HepG2 (cell line): Measurements from ENCODE around the gene PSMD3. TPM values are rescaled to one million over a fixed set of nuclear protein-coding genes. Genes with fewer than 3 reads are reported as not detected.
A peak's percentile ranks its signal among the peaks of the same experiment; 100 is the strongest.

Experiments
- DNMT3B ChIP-seq: conservative IDR thresholded peaks from 2 replicates; pipeline ENCODE4 v1.6.1; 2016; ENCODE audit warnings: missing biosample characterization, control low read depth
- GATAD2A ChIP-seq: IDR thresholded peaks from 2 replicates; pipeline ENCODE4 v1.6.1; 2016
- HMGA1 ChIP-seq: sonication (generic); formaldehyde crosslinking; conservative IDR thresholded peaks from 2 replicates; pipeline ENCODE4 v1.4.0; 2020; ENCODE audit warnings: missing genetic modification reagents
- HNF4A ChIP-seq: sonication (generic); formaldehyde crosslinking; IDR thresholded peaks from 2 replicates; pipeline ENCODE4 v1.4.0; 2020; ENCODE audit warnings: missing genetic modification reagents
- KAT8 ChIP-seq: IDR thresholded peaks from 2 replicates; pipeline ENCODE4 v1.6.1; 2016; ENCODE audit warnings: missing genetic modification reagents, missing compliant biosample characterization
- KMT2B ChIP-seq: IDR thresholded peaks from 2 replicates; pipeline ENCODE4 v1.6.1; 2016; ENCODE audit warnings: missing genetic modification reagents, missing compliant biosample characterization
- MBNL3 ChIP-seq: fragments of 250-450 bp; sonication (Bioruptor Pico); conservative IDR thresholded peaks from 2 replicates; pipeline ENCODE4 v1.8.0; 2022; ENCODE audit warnings: mild to moderate bottlenecking, inconsistent platforms
- MED1 ChIP-seq: sonication (generic); formaldehyde crosslinking; IDR thresholded peaks from 2 replicates; pipeline ENCODE4 v1.4.0; 2020; ENCODE audit warnings: missing genetic modification reagents
- MIER2 ChIP-seq: IDR thresholded peaks from 2 replicates; pipeline ENCODE4 v1.6.1; 2016; ENCODE audit warnings: missing biosample characterization, missing genetic modification reagents
- NCOA5 ChIP-seq: sonication (generic); formaldehyde crosslinking; IDR thresholded peaks from 2 replicates; pipeline ENCODE4 v1.4.0; 2020; ENCODE audit warnings: missing genetic modification reagents
- NCOR1 ChIP-seq: fragments of 200-600 bp; sonication (generic); IDR thresholded peaks from 2 replicates; pipeline ENCODE4 v1.7.0; 2017; ENCODE audit warnings: antibody characterized with exemption, low read length, borderline replicate concordance
- PAX8 ChIP-seq: sonication (generic); formaldehyde crosslinking; IDR thresholded peaks from 2 replicates; pipeline ENCODE4 v1.8.0; 2022; ENCODE audit warnings: mild to moderate bottlenecking, missing genetic modification reagents, borderline replicate concordance
- POLR2AphosphoS5 ChIP-seq: IDR thresholded peaks from 2 replicates; pipeline ENCODE4 v1.6.1; 2012; ENCODE audit warnings: low read depth, low read length
- RARA ChIP-seq: IDR thresholded peaks from 2 replicates; pipeline ENCODE4 v1.6.1; 2016; ENCODE audit warnings: missing genetic modification reagents, missing compliant biosample characterization
- RNF2 ChIP-seq: fragments of 450-650 bp; conservative IDR thresholded peaks from 2 replicates; pipeline ENCODE4 v1.6.1; 2016; ENCODE audit warnings: low read depth
- SIX1 ChIP-seq: sonication (generic); formaldehyde crosslinking; IDR thresholded peaks from 2 replicates; pipeline ENCODE4 v1.4.0; 2020; ENCODE audit warnings: missing genetic modification reagents, borderline replicate concordance
- STAG1 ChIP-seq: sonication (generic); formaldehyde crosslinking; IDR thresholded peaks from 2 replicates; pipeline ENCODE4 v1.4.0; 2020; ENCODE audit warnings: missing genetic modification reagents
- TCF12 ChIP-seq, 2 experiments: fragments of 450-650 bp in 1 of 2; sonication (generic) in 1 of 2; formaldehyde crosslinking in 1 of 2; IDR thresholded peaks; 2 replicates each; pipeline versions ENCODE4 v1.6.1 to v1.8.0; 2017 to 2022; ENCODE audit warnings: antibody characterized with exemption in 1 of 2, mild to moderate bottlenecking in 1 of 2, missing genetic modification reagents in 1 of 2, moderate library complexity in 1 of 2
- TEAD3 ChIP-seq: optimal IDR thresholded peaks from 2 replicates; pipeline ENCODE3; 2016; ENCODE audit warnings: borderline replicate concordance
- THAP11 ChIP-seq: IDR thresholded peaks from 2 replicates; pipeline ENCODE4 v1.6.1; 2016; ENCODE audit warnings: missing biosample characterization, missing genetic modification reagents
- ZNF138 ChIP-seq: sonication (generic); formaldehyde crosslinking; IDR thresholded peaks from 2 replicates; pipeline ENCODE4 v1.5.0; 2020; ENCODE audit warnings: mild to moderate bottlenecking, low read depth, missing genetic modification reagents
- ZNF431 ChIP-seq: sonication (generic); formaldehyde crosslinking; IDR thresholded peaks from 2 replicates; pipeline ENCODE4 v1.9.0; 2022; ENCODE audit warnings: missing genetic modification reagents, low read depth, mild to moderate bottlenecking, borderline replicate concordance
- ZNF501 ChIP-seq: sonication (generic); formaldehyde crosslinking; IDR thresholded peaks from 2 replicates; pipeline ENCODE4 v1.5.1; 2020; ENCODE audit warnings: mild to moderate bottlenecking, moderate library complexity, missing genetic modification reagents
- ZNF563 ChIP-seq: sonication (generic); formaldehyde crosslinking; IDR thresholded peaks from 2 replicates; pipeline ENCODE4 v1.8.0; 2022; ENCODE audit warnings: mild to moderate bottlenecking, moderate library complexity, missing genetic modification reagents
- ZNF605 ChIP-seq: sonication (generic); formaldehyde crosslinking; IDR thresholded peaks from 2 replicates; pipeline ENCODE4 v1.8.0; 2022; ENCODE audit warnings: mild to moderate bottlenecking, missing genetic modification reagents
- polyA plus RNA-seq, 8 experiments: library from polyadenylated mRNA; depleted of rRNA in 3 of 8; stranded (reverse) in 7 of 8; unstranded in 1 of 8; fragments of >200 nt; fragmentation: Illumina TruSeq in 4 of 8; extraction: Trizol in 4 of 8; gene quantifications; 2 replicates each; pipeline versions ENCODE4 v1.2.1 to v1.2.3, GENCODE V29; 2011 to 2016; ENCODE audit warnings: low read depth in 4 of 8, missing spikeins in 1 of 8, mixed read lengths in 1 of 8; ENCODE audit not compliant: insufficient read depth in 1 of 8
- total RNA-seq, 5 experiments: library from RNA; depleted of rRNA; stranded (reverse); fragments of >200 nt; fragmentation: Illumina TruSeq; extraction: Trizol; gene quantifications; 2 replicates each; pipeline ENCODE4 v1.2.3, GENCODE V29; 2016; ENCODE audit warnings: low read depth in 1 of 5
- TF ChIP-seq, protein P1 (sequence below): sonication (generic); formaldehyde crosslinking; IDR thresholded peaks from 2 replicates; pipeline ENCODE4 v1.8.0; 2022; ENCODE audit warnings: mild to moderate bottlenecking, missing genetic modification reagents, borderline replicate concordance
- TF ChIP-seq, protein P2 (sequence below): sonication (generic); formaldehyde crosslinking; IDR thresholded peaks from 2 replicates; pipeline ENCODE4 v1.4.0; 2020; ENCODE audit warnings: mild to moderate bottlenecking, missing genetic modification reagents
- TF ChIP-seq, protein P3 (sequence below): IDR thresholded peaks from 2 replicates; pipeline ENCODE4 v1.6.1; 2016; ENCODE audit warnings: mild to moderate bottlenecking

The PSMD3 gene
- total and polyA plus RNA-seq, 2 of the 13 experiments (the other 11 are each of a cell fraction or from before 2014, with no cell fraction given) = 97.4 to 146 TPM

DNA sequence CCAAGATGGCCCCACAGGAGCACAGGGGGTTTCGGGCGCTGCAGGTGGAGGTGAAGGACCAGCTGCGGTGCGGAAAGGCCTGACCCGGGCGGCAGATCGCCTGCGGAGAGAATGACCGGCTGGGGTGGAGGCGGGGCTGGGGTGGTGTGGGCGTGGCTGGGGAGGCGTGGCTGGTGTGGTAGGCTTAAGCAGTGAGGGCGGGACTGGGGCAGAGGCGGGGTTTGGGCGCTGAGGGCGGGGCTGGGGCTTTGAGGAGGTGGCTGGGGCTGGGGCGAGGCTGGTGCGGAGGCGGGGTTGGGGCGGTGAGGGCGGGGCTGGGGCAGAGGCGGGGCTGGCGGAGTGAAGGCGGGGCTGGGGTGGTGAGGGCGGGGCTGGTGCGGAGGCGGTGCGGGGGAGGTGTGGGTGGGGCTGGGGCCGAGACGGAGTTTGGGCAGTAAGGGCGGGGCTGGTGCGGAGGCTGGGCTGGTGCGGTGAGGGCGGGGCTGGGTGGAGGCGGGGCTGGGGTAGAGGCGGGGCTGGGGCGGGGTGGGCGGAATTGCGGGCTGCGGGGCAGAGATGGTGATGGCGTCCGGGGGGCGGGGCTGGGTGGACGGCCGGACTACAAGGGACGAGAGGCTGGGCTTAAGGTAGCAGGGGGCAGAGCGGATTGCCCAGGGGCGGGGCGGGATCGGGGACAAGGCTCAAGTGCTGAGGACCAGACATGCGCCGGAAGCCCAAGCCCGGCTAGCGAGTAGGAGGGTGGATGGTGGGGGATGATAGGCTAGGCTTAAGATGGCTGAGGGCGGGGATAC is 27.7 kb upstream of the PSMD3 start (continued):
- TF ChIP-seq TEAD3 (peak; percentile 19), NCOR1 (no peak), ZNF431 (no peak), POLR2AphosphoS5 (peak; percentile 70), HMGA1 (CRISPR knock-in tag) (no peak), KAT8 (CRISPR knock-in tag) (0 out of 2 replicates have a peak, but pooled peaks have one; percentile 37), GATAD2A (CRISPR knock-in tag) (no peak; the same call in 1 of the 2 replicates), PAX8 (CRISPR knock-in tag) (no peak), ZNF605 (CRISPR knock-in tag) (no peak), ZNF138 (CRISPR knock-in tag) (no peak), RNF2 (no peak), NCOA5 (CRISPR knock-in tag) (no peak), STAG1 (no peak), ZNF501 (CRISPR knock-in tag) (no peak), THAP11 (peak; percentile 57), DNMT3B (CRISPR knock-in tag) (no peak), ZNF563 (CRISPR knock-in tag) (no peak), KMT2B (CRISPR knock-in tag) (no peak), HNF4A (peak; percentile 21; the same call in 1 of the 2 replicates), MBNL3 (no peak), MED1 (CRISPR knock-in tag) (peak; percentile 36; the same call in 1 of the 2 replicates), MIER2 (no peak), SIX1 (CRISPR knock-in tag) (no peak), RARA (CRISPR knock-in tag) (0 out of 2 replicates have a peak, but pooled peaks have one; percentile 29), TCF12 (IDR thresholded peaks at IDR 0.05) (no peak), TCF12 (CRISPR knock-in tag; IDR thresholded peaks at IDR 0.05) (peak; percentile 33; the same call in 1 of the 2 replicates)
- TF ChIP-seq, protein P1, sequence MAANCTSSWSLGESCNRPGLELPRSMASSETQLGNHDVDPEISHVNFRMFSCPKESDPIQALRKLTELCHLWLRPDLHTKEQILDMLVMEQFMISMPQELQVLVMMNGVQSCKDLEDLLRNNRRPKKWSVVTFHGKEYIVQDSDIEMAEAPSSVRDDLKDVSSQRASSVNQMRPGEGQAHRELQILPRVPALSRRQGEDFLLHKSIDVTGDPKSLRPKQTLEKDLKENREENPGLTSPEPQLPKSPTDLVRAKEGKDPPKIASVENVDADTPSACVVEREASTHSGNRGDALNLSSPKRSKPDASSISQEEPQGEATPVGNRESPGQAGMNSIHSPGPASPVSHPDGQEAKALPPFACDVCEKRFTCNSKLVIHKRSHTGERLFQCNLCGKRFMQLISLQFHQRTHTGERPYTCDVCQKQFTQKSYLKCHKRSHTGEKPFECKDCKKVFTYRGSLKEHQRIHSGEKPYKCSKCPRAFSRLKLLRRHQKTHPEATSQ = no peak
- TF ChIP-seq, protein P2, sequence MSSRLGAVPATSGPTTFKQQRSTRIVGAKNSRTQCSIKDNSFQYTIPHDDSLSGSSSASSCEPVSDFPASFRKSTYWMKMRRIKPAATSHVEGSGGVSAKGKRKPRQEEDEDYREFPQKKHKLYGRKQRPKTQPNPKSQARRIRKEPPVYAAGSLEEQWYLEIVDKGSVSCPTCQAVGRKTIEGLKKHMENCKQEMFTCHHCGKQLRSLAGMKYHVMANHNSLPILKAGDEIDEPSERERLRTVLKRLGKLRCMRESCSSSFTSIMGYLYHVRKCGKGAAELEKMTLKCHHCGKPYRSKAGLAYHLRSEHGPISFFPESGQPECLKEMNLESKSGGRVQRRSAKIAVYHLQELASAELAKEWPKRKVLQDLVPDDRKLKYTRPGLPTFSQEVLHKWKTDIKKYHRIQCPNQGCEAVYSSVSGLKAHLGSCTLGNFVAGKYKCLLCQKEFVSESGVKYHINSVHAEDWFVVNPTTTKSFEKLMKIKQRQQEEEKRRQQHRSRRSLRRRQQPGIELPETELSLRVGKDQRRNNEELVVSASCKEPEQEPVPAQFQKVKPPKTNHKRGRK (CRISPR knock-in tag) = no peak
- TF ChIP-seq, protein P3, sequence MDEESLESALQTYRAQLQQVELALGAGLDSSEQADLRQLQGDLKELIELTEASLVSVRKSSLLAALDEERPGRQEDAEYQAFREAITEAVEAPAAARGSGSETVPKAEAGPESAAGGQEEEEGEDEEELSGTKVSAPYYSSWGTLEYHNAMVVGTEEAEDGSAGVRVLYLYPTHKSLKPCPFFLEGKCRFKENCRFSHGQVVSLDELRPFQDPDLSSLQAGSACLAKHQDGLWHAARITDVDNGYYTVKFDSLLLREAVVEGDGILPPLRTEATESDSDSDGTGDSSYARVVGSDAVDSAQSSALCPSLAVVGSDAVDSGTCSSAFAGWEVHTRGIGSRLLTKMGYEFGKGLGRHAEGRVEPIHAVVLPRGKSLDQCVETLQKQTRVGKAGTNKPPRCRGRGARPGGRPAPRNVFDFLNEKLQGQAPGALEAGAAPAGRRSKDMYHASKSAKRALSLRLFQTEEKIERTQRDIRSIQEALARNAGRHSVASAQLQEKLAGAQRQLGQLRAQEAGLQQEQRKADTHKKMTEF = no peak
